DND-41 (cell line): Measurements from ENCODE around the gene CDK7.

Source experiments
- ATAC-seq: fragments of 200-7000 bp; cut with Tn5 transposase; 3 replicates; pipeline ENCODE4 v1.9.1; 2021; ENCODE audit warnings: low read depth; ENCODE audit not compliant: insufficient read depth
- DNase-seq: peaks from one replicate; pipeline ENCODE4 v3.0.0-alpha.2; 2020
- H2AFZ ChIP-seq: 2 replicates; pipeline ENCODE4 v1.6.0; 2012; ENCODE audit warnings: low read depth, low read length
- H3K27ac ChIP-seq: 2 replicates; pipeline ENCODE4 v1.5.1; 2012; ENCODE audit warnings: low read length, inconsistent platforms
- H3K27me3 ChIP-seq: fragments of 200-600 bp; sonication (generic); 2 replicates; pipeline ENCODE4 v1.6.0; 2012; ENCODE audit warnings: low read length, mild to moderate bottlenecking, inconsistent platforms; ENCODE audit not compliant: insufficient read depth, poor library complexity
- H3K36me3 ChIP-seq: 2 replicates; pipeline ENCODE4 v1.5.1; 2012; ENCODE audit warnings: low read length, inconsistent platforms; ENCODE audit not compliant: insufficient read depth
- H3K4me1 ChIP-seq: 2 replicates; pipeline ENCODE4 v1.5.1; 2012; ENCODE audit warnings: mild to moderate bottlenecking, low read length; ENCODE audit not compliant: insufficient read depth
- H3K4me2 ChIP-seq: 2 replicates; pipeline ENCODE4 v1.6.0; 2012; ENCODE audit warnings: mild to moderate bottlenecking, moderate library complexity, low read length, inconsistent platforms; ENCODE audit not compliant: insufficient read depth
- H3K4me3 ChIP-seq, 2 experiments: fragments of 200-600 bp in 1 of 2; shearing (Covaris generic) in 1 of 2; 2 replicates each; pipeline ENCODE4 v1.5.1; 2012 to 2016; ENCODE audit warnings: inconsistent platforms in 2 of 2, low read length in 2 of 2, mild to moderate bottlenecking in 2 of 2, low read depth in 1 of 2, moderate library complexity in 1 of 2
- H3K79me2 ChIP-seq: 2 replicates; pipeline ENCODE4 v1.6.0; 2012; ENCODE audit warnings: low read length, inconsistent platforms; ENCODE audit not compliant: insufficient read depth
- H3K9ac ChIP-seq: 2 replicates; pipeline ENCODE4 v1.6.0; 2012; ENCODE audit warnings: low read depth, mild to moderate bottlenecking, inconsistent platforms, low read length, moderate library complexity
- H3K9me3 ChIP-seq: 2 replicates; pipeline ENCODE4 v1.5.1; 2012; ENCODE audit warnings: low read length, moderate library complexity, mild to moderate bottlenecking, inconsistent platforms; ENCODE audit not compliant: insufficient read depth, severe bottlenecking
- H4K20me1 ChIP-seq: 2 replicates; pipeline ENCODE4 v1.6.0; 2012; ENCODE audit warnings: low read length; ENCODE audit not compliant: insufficient read depth
- EZH2 ChIP-seq: IDR thresholded peaks from 3 replicates; pipeline ENCODE4 v1.6.1; 2012; ENCODE audit warnings: borderline replicate concordance, low read depth, mild to moderate bottlenecking, moderate library complexity, low read length, inconsistent platforms; ENCODE audit not compliant: severe bottlenecking
- TF ChIP-seq, protein P1 (sequence below): IDR thresholded peaks from 2 replicates; pipeline ENCODE4 v1.5.1; 2012; ENCODE audit warnings: borderline replicate concordance, low read length, moderate library complexity, mild to moderate bottlenecking; ENCODE audit not compliant: poor library complexity, severe bottlenecking; ENCODE audit errors: extremely low read depth

CDK7 gene

DNA sequence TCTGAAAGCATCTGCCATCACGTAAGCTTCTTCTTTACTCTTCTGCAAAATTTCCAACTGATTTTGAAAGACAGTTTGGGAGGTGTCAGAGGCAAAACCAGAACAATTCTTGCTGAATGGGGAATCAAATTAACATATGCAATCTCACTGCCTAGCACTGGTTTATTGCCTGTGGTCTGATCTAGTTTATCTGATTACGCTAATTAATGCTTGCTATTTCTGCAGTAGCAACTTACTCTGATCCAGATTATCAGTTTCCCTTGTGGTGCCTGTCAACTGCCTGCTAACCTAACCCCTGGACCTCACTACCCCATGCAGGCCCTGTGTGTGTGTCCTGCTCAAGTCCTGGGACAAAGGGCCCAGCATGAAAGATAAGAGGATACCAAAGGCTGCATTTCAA lies 57.6 kb downstream of the CDK7 start:
- Histone ChIP-seq H3K79me2 (no peaks in the 10 kb centered on the region), H3K4me2 (no peak overlapping the region), H3K36me3 (peaks cover 11% of the 10 kb centered on the region; the same call in 1 of the 2 replicates), H3K27ac (no peak overlapping the region), H3K4me3 (no peak overlapping the region), H3K9me3 (no peaks in the 10 kb centered on the region), H2AFZ (no peak overlapping the region), H3K4me1 (no peaks in the 10 kb centered on the region), H3K27me3 (no peaks in the 10 kb centered on the region), H4K20me1 (no peaks in the 10 kb centered on the region), H3K9ac (no peak overlapping the region)
- TF ChIP-seq, protein P1, sequence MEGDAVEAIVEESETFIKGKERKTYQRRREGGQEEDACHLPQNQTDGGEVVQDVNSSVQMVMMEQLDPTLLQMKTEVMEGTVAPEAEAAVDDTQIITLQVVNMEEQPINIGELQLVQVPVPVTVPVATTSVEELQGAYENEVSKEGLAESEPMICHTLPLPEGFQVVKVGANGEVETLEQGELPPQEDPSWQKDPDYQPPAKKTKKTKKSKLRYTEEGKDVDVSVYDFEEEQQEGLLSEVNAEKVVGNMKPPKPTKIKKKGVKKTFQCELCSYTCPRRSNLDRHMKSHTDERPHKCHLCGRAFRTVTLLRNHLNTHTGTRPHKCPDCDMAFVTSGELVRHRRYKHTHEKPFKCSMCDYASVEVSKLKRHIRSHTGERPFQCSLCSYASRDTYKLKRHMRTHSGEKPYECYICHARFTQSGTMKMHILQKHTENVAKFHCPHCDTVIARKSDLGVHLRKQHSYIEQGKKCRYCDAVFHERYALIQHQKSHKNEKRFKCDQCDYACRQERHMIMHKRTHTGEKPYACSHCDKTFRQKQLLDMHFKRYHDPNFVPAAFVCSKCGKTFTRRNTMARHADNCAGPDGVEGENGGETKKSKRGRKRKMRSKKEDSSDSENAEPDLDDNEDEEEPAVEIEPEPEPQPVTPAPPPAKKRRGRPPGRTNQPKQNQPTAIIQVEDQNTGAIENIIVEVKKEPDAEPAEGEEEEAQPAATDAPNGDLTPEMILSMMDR: no peak
- TF ChIP-seq EZH2: no peak
- no peak for ATAC-seq
- DNase-seq: no peak

DNA sequence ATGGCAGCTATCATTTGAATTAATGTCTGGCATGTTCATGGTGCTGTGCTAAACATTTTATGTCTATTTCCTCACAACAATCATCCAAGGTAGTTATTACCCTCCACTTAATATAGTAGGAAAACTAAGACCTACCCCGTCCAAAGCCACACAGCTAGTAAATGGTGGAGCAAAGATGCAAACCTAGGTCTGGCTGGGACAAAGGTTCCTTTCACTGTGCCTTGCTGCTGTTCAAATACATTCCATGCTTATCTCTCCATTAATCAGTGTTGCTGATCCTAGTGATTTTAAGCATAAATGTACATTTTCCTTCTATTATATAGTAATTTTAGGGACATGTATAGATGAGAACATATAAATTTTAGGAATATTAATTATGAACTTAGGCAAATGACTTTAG lies 59.2 kb downstream of the CDK7 start:
- Histone ChIP-seq H3K4me3 (no peak overlapping the region), H3K4me1 (no peaks in the 10 kb centered on the region), H3K27me3 (no peaks in the 10 kb centered on the region), H3K4me2 (no peak overlapping the region), H3K27ac (no peak overlapping the region), H3K36me3 (peaks cover 17% of the 10 kb centered on the region; the same call in 1 of the 2 replicates), H4K20me1 (no peaks in the 10 kb centered on the region), H2AFZ (no peak overlapping the region), H3K9me3 (no peaks in the 10 kb centered on the region), H3K79me2 (no peaks in the 10 kb centered on the region), H3K9ac (no peak overlapping the region)
- ATAC-seq (no peak), DNase-seq (no peak)
- TF ChIP-seq, protein P1: no peak
- no peak for TF ChIP-seq EZH2

DNA sequence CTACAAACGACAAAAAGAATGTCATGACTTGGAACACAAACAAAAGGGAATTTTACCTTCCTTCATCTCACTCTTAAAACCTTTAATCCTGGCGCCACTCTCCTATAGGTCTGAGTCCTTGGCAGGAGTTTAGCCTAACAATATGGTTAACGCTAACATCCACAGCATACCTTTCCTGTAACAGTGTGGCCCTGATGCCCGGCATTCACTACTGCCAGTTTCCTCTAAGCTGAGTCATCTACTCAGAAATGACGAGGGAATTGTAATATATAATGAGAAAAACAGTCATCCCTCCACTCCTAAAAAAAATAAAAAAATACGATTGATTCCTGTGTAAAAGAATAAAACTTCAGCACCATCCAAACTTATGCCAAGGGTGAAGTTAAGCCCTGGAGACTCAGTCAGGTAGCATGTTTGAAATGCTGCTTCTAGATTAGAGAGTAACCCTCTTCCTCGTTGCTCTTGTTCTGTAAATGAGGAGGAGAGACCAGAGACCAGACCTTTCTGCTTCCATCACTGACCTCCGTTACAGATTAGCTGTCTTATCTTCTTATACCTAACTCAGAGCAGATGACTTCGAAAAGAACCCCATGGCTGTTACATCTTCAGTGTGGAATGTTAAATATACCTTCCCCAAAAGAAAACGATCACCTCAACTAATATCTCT lies 60.5 kb downstream of the CDK7 start:
- Histone ChIP-seq H3K4me2 (no peak overlapping the region), H3K27me3 (no peaks in the 10 kb centered on the region), H2AFZ (no peak overlapping the region), H3K79me2 (no peaks in the 10 kb centered on the region), H3K9me3 (no peaks in the 10 kb centered on the region), H3K4me1 (no peaks in the 10 kb centered on the region), H3K36me3 (peaks cover 23% of the 10 kb centered on the region), H4K20me1 (no peaks in the 10 kb centered on the region), H3K9ac (no peak overlapping the region), H3K27ac (no peak overlapping the region), H3K4me3 (no peak overlapping the region)
- no peak for DNase-seq
- no peak for TF ChIP-seq EZH2
- TF ChIP-seq, protein P1: no peak
- ATAC-seq: no peak

DNA sequence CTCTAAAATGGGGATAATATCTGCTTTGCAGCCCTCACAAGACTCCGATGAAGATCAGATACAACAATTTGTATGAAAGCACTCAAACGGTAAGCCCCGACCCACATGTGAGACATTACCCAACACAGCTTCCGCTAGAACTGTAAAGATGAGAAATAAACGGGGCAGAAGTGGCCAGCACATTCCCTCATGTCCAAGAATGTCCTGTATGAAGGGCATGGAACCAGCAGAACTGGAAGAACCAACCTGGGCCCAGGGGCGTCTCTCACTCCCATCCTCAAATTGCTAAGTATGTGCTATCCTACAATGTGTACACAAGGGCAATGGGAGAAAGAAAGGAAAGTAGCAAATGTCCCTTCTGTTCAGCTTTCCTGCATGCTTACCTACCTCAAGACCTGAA lies 64.9 kb downstream of the CDK7 start:
- no peaks in the 10 kb centered on the region for H3K27me3 ChIP-seq

More for the DNA sequence above, 64.9 kb downstream of the CDK7 start:
- Histone ChIP-seq H3K79me2 (no peaks in the 10 kb centered on the region), H3K4me1 (no peaks in the 10 kb centered on the region), H3K4me3 (no peak overlapping the region), H3K9me3 (no peaks in the 10 kb centered on the region), H3K9ac (no peak overlapping the region), H4K20me1 (no peaks in the 10 kb centered on the region), H3K36me3 (peaks cover 13% of the 10 kb centered on the region), H2AFZ (no peak overlapping the region), H3K4me2 (no peak overlapping the region), H3K27ac (no peak overlapping the region)
- ATAC-seq (no peak), DNase-seq (no peak)
- TF ChIP-seq, protein P1: no peak
- no peak for TF ChIP-seq EZH2
